Left ventricle myocardium inferior (tissue), 1 donor: ENCODE results near the gene ZDHHC14. TPM values are rescaled to one million over a fixed set of nuclear protein-coding genes. Genes with fewer than 3 reads are reported as not detected.

Source experiments
- DNase-seq: peaks from one replicate; pipeline ENCODE4 v3.0.0-alpha.2; 2020
- H3K27ac ChIP-seq: fragments of 200-600 bp; replicated peaks from 2 replicates; pipeline ENCODE4 v1.8.0; 2021
- H3K27me3 ChIP-seq: fragments of 200-600 bp; 2 replicates; pipeline ENCODE4 v1.8.0; 2021; ENCODE audit warnings: low read depth
- H3K36me3 ChIP-seq: fragments of 200-600 bp; 2 replicates; pipeline ENCODE4 v1.8.0; 2021
- H3K4me1 ChIP-seq: fragments of 200-600 bp; 2 replicates; pipeline ENCODE4 v1.8.0; 2021
- H3K4me3 ChIP-seq: fragments of 200-600 bp; 2 replicates; pipeline ENCODE4 v1.8.0; 2021; ENCODE audit warnings: mild to moderate bottlenecking, moderate library complexity
- H3K9me3 ChIP-seq: fragments of 200-600 bp; replicated peaks from 2 replicates; pipeline ENCODE4 v1.8.0; 2021
- intact Hi-C: fragments of 100-400 bp; cut with micrococcal nuclease; formaldehyde crosslinking; loops from one replicate; pipeline ENCODE4 v1.11.0; 2022
- total RNA-seq: library from RNA; stranded (reverse); fragmentation: NEBNext Ultra II Directional; extraction: Animal tissue kit (Norgen Biotek cat#: 25700); gene quantifications from one replicate; pipeline ENCODE4 v1.2.1, GENCODE V29; 2021
- TF ChIP-seq, protein P1 (sequence below): fragments of 200-600 bp; IDR thresholded peaks from 2 replicates; pipeline ENCODE4 v1.8.0; 2021; ENCODE audit warnings: antibody characterized with exemption, mild to moderate bottlenecking, borderline replicate concordance
- donor health status: DM: no; HTN: yes; CAD: no; lungs with severe emphysema.

ZDHHC14 gene
- total RNA-seq, 1 donor from 2014 or later = 10.0 TPM

DNA sequence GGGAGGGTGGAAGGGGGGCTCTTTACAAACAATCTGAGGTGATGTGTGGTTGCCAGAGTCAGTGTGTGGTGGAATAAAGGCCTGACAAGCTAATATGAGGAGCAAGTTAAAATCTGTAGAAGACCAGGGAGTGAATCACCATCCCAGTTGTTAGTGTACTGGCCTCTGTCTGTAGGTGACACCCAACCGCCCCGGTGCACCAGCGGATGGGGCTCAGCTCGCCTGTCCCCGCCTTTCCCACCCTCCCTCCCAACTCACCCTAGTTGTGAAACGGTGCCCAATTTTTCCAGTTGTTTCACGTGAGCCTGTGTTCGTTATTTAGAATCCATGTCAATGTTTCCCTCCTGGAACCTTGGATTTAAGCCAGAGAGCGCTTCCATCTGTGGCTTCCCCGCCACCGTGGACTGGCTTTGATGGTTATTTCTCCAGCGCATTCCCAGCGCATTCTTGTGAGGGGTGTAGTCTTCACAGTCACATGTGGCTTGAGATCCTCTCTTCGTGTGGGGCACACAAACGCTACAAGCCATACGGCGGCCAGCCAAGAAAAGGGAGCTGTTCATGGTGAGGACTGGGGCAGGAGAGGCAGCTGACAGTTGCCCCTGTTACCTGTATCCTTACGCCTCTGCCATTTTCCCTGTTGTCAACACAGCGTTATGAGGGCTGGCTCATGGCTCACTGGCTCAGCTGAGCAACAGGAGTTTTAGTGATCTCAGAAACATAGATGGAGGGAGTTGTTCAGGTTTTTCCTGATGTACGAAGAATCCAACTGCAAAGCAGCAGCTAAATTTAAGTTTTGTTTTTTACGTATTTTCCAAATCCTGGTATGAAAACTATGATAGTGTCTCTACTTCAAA lies 137.6 kb downstream of the ZDHHC14 start:
- intact Hi-C loops = no loop called here
- no peak overlapping the region for H3K27ac ChIP-seq
- TF ChIP-seq, protein P1, sequence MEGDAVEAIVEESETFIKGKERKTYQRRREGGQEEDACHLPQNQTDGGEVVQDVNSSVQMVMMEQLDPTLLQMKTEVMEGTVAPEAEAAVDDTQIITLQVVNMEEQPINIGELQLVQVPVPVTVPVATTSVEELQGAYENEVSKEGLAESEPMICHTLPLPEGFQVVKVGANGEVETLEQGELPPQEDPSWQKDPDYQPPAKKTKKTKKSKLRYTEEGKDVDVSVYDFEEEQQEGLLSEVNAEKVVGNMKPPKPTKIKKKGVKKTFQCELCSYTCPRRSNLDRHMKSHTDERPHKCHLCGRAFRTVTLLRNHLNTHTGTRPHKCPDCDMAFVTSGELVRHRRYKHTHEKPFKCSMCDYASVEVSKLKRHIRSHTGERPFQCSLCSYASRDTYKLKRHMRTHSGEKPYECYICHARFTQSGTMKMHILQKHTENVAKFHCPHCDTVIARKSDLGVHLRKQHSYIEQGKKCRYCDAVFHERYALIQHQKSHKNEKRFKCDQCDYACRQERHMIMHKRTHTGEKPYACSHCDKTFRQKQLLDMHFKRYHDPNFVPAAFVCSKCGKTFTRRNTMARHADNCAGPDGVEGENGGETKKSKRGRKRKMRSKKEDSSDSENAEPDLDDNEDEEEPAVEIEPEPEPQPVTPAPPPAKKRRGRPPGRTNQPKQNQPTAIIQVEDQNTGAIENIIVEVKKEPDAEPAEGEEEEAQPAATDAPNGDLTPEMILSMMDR = no peak
- H3K36me3 ChIP-seq = no peaks in the 10 kb centered on the region
- peaks cover 17% of the 10 kb centered on the region for H3K4me1 ChIP-seq
- no peak for DNase-seq
- H3K27me3 ChIP-seq = no peaks in the 10 kb centered on the region
- H3K9me3 ChIP-seq = no peaks in the 10 kb centered on the region
- H3K4me3 ChIP-seq = peak overlapping the region; percentile 24

DNA sequence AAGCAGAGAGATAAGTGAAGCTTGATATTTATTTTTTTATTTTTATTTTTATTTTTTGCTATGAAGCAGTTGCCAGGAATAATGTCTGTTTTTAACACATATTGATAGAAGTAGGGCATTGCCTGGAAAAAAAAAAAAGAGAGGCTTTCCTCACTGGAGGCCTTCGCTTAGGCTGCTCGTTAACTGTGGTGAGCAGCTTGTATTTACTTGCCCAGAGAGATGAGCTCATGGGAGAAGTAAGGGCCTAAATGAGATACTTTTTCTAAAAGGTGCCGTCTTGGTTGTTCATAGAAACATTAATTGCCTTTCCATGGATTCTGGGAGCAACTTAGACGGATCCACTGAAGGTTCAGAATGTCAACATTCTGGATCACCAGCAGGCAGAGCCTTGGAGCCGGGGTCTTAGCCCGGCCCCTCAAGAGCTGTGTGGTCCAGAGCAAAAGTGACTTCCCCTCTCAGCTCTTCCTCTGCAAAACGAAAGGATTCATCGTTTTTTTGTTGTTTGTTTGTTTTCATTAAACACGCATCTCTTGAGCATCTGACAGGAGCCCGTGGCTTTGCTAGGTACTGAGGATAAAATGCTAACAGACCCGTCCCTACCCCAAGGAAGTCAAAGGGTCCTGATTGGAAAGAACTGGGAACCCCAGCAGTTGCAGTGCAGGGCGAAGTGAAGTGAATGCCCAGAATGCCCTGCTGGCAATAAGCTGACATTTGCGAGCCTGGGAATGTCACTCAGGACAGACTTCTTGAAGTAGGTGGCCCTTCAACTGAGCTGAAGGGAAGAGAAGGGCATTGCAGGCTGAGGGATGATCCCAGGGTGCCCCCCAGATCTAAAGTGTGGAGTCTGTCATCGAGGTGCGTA lies 138.5 kb downstream of the ZDHHC14 start:
- Histone ChIP-seq H3K4me1 (peaks cover 17% of the 10 kb centered on the region), H3K9me3 (no peaks in the 10 kb centered on the region), H3K36me3 (no peaks in the 10 kb centered on the region), H3K27me3 (no peaks in the 10 kb centered on the region), H3K4me3 (no peak overlapping the region), H3K27ac (no peak overlapping the region)
- intact Hi-C loops = no loop called here
- TF ChIP-seq, protein P1 = no peak
- no peak for DNase-seq

DNA sequence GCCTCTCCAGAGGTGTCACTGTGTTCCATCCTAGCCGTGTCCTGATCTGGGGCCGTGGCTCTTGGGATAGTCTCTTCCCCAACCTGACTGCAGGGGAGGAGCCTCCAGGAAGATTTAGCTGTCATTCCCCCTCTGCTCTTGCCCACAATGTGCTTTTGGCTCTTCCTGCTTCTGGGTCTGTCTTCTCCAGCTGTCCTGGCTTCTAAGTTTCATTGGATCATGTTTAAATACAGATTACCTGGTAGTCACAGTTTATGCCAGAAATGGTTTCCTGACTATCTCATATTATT lies 139.1 kb downstream of the ZDHHC14 start:
- Histone ChIP-seq H3K36me3 (no peaks in the 10 kb centered on the region), H3K9me3 (no peaks in the 10 kb centered on the region), H3K4me3 (no peak overlapping the region), H3K27me3 (no peaks in the 10 kb centered on the region), H3K4me1 (peaks cover 17% of the 10 kb centered on the region), H3K27ac (no peak overlapping the region)
- no peak for DNase-seq
- intact Hi-C loops = no loop called here
- TF ChIP-seq, protein P1 = no peak

DNA sequence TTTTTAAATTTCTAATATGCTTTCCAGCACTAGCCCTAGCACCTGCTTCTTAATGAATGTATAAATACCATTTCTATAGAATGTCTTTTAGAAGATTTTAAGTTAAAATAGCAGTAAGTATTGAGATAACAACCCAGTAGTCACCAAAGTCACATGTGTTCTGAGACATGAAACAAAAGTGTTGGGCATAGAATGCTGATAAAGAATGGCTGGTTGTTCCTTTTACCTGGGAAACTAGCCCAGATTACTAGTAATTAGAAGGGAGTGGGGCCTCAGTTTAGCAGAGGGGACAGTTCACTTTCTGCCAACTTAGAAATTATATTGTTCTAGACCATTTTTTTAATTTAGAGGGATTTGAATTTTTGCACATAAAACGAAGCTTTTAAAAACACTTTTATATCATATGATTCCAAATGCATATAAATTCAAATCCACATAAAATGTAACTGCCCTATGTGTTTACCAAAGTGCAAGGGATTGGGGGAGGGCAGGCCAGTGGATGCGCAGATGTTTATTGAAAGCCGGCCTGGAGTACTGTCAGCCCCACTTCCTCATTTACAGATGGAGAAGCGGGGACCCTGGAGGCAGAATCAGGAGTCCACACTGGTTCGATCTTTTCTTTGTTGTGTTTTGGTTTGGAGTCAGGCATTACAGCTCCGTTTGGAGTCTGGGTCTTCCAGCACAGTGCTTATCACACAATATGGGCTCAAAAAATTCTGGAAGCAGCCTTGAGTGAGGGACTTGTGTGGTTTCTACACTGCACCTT lies 139.8 kb downstream of the ZDHHC14 start:
- DNase-seq = no peak
- TF ChIP-seq, protein P1 = no peak
- H3K4me1 ChIP-seq = peaks cover 17% of the 10 kb centered on the region
- intact Hi-C loops = no loop called here
- no peaks in the 10 kb centered on the region for H3K36me3 ChIP-seq
- no peak overlapping the region for H3K4me3 ChIP-seq
- H3K27me3 ChIP-seq = no peaks in the 10 kb centered on the region
- H3K27ac ChIP-seq = no peak overlapping the region
- H3K9me3 ChIP-seq = no peaks in the 10 kb centered on the region
